HG02943 (cell line): ENCODE results near the gene PARD6B.
"Not testable (repeated sequence)": the region's sequence is repeated elsewhere in the genome, so short reads cannot be mapped to it uniquely, and the experiment has no call there.

Source experiments
- ATAC-seq: cut with Tn5 transposase; IDR thresholded peaks from one replicate; pipeline ENCODE4 v1.9.1; 2021; ENCODE audit warnings: mild to moderate bottlenecking, low read depth, moderate library complexity; ENCODE audit not compliant: unreplicated experiment

Gene PARD6B

GRCh38 chr20:50769551-50770085 lies 38.2 kb downstream of the PARD6B start:
- ATAC-seq, result not testable (repeated sequence)

- ATAC-seq, result not testable (repeated sequence)
These were observed 40.2 kb downstream of the PARD6B start for GRCh38 chr20:50771419-50772080.

GRCh38 chr20:50772420-50773185 lies 41.2 kb downstream of the PARD6B start:
- no peak for ATAC-seq

GRCh38 chr20:50774515-50774914 lies 43.1 kb downstream of the PARD6B start:
- ATAC-seq, result no peak

DNA sequence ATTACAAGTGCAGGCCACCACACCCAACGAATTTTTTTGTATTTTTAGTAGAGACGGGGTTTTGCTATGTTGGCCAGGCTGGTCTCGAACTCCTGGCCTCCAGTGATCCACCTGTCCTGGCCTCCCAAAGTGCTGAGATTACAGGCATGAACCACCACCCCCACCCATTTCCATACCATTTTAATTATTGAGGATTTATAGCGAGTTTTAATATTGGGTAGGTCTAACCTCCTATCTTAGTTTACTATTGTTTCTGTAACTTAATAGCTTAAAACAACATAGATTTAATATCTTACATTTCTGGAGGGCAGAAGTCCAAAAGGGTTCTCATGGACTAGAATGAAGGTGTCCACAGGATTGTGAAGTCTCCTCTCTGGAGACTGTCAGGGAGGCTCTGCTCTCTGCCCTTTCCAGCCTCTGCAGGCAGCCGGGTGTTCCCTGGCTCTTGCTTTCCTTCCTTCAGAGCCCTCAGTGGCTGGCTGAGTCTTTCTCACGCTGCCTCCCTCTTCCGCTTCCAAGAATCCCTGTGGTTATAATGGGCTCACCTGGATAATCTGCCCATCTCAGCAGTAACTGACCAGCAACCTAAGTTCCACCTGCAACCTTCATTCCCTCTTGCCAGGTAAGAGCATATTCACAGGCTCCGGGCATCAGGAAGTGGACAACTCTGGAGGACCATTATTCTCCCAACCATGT lies 44.9 kb downstream of the PARD6B start:
- no peak for ATAC-seq

- no peak for ATAC-seq
These were observed 46.0 kb downstream of the PARD6B start for GRCh38 chr20:50777373-50777772.

DNA sequence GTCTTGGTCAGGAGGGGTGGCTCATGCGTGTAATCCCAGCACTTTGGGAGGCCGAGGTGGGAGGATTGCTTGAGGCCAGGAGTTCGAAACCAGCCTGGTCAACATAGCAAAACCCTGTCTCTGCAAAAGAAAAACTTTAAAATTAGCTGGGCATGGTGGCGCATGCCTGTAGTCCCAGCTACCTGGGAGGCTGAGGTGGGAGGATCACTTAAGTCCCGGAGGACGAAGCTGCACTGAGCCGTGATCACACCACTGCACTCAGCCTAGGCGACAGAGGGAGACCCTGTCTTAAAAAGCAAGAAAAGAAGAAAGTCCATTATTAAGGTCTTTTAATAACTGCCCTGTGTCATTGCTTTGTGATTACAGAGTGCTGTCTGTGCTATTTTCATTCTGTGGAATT lies 47.6 kb downstream of the PARD6B start:
- not testable (repeated sequence) for ATAC-seq

DNA sequence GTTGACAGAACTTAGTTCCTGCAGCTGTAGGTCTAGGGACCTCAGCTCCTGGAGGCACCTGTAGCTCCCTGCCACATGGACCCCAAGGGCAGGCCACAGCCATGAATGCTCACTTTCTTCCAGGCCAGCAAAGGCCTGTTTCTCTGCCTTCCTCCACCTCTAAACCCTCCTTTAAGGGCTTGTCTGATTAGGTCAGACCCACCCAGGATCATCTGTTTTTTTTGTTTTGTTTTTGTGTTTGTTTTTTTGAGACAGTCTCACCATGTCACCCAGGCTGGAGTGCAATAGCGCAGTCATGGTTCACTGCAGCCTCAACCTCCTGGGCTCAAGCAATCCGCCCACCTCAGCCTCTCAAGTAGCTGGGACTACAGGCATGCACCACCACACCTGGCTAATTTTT lies 52.0 kb downstream of the PARD6B start:
- ATAC-seq, result no peak

DNA sequence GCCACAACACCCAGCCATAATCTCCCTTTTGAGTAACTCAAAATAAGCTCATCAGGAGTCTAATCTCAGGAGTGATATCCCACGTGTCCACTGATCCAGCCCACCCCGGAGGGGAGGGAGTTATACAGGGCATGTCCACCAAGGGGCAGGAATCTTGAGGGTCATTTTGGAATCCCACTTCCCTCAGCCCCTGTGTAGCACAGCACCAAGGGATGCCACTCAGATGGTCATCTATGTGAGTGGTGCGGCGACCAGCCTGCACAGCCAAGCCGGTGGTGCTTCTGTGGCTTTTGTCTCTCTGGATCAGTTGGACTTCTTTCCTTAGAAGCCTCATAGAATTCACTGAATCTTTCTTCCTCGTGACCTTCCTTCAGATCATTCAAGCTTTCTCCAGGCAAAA lies 52.5 kb downstream of the PARD6B start:
- ATAC-seq, result no peak

GRCh38 chr20:50784464-50784863 lies 53.1 kb downstream of the PARD6B start:
- ATAC-seq, result no peak

- ATAC-seq, result no peak
These were observed 55.3 kb downstream of the PARD6B start for GRCh38 chr20:50786703-50787102.

GRCh38 chr20:50787181-50787580 lies 55.8 kb downstream of the PARD6B start:
- ATAC-seq, result no peak

GRCh38 chr20:50788045-50788991 lies 56.9 kb downstream of the PARD6B start:
- no peak for ATAC-seq

- no peak for ATAC-seq
These were observed 58.7 kb downstream of the PARD6B start for GRCh38 chr20:50789968-50790650.

DNA sequence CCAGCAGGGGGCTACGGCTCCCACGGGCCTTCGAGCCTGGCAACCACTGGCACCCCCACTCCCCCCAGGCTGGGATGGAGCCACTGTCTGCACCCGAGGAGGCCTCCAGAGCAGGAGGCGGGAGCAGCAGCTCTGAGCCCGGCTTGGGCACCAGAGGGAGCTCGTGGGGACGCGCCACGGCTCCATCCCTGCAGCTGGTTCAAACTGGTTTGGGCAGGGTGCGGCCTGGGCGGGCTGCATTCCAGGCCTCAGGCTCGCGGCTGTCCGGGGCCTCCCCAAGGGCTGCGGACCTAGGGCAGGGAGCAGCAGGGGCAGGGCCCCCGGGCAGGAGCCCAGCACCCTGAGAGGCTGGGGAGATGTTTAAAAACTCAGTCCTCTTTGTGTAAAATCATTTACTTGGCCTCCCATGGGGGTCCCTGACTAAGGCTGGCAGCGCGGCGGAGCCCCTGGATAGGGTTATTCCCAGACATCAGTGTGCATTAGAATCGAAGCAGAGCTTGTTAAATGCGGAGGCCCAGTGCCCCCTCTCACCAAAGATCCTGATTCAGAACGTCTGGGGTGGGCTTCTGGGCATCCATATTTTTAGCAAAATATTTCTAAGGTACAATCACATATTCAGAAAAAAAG lies 59.4 kb downstream of the PARD6B start:
- ATAC-seq, result peak; percentile 51

GRCh38 chr20:50792708-50793574 lies 61.6 kb downstream of the PARD6B start:
- no peak for ATAC-seq

GRCh38 chr20:50793575-50794016 lies 62.2 kb downstream of the PARD6B start:
- ATAC-seq, result not testable (repeated sequence)
